Activated naive CD4-positive, alpha-beta T cell treated with anti-CD3 and anti-CD28 coated beads, Interleukin-2, amount 50 U/mL, for 24 hours (primary cell): Measurements from ENCODE around the gene FARS2.

ENCODE experiments used
- H3K27ac Mint-ChIP-seq: one replicate; pipeline ENCODE4 v1.8.0; 2021; ENCODE audit warnings: mild to moderate bottlenecking, mixed read lengths
- H3K27me3 Mint-ChIP-seq: one replicate; pipeline ENCODE4 v1.8.0; 2021; ENCODE audit warnings: mixed read lengths
- H3K36me3 Mint-ChIP-seq: one replicate; pipeline ENCODE4 v1.8.0; 2021; ENCODE audit warnings: mixed read lengths
- H3K4me1 Mint-ChIP-seq: one replicate; pipeline ENCODE4 v1.8.0; 2021; ENCODE audit warnings: mixed read lengths
- H3K4me3 Mint-ChIP-seq: one replicate; pipeline ENCODE4 v1.8.0; 2021; ENCODE audit warnings: mild to moderate bottlenecking, mixed read lengths
- H3K9me3 Mint-ChIP-seq: one replicate; pipeline ENCODE4 v1.8.0; 2021; ENCODE audit warnings: mixed read lengths

The FARS2 gene

DNA sequence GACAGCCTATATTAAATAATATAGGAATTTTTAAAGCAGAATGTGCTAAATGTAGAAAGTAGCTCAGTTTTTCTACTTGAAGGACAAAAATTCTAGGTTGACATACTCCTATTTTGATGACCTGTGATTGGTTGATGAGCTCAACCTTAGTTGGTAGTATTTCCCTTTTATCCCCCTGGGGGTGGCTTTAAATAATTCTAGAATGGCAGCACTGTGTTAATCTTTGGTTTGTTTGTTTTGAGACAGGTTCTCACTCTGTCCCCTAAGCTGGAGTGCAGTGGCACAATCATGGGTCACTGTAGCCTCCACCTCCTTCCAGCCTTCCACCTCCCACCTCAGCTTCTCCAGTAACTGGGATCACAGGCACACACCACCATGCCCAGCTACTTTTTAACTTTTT lies 29.2 kb downstream of the FARS2 start:
- H3K36me3 Mint-ChIP-seq, result peaks cover 6% of the 10 kb centered on the region
- H3K4me1 Mint-ChIP-seq, result peaks cover 54% of the 10 kb centered on the region
- H3K4me3 Mint-ChIP-seq, result no peak overlapping the region
- H3K27me3 Mint-ChIP-seq, result no peaks in the 10 kb centered on the region
- no peaks in the 10 kb centered on the region for H3K9me3 Mint-ChIP-seq
- no peak overlapping the region for H3K27ac Mint-ChIP-seq

DNA sequence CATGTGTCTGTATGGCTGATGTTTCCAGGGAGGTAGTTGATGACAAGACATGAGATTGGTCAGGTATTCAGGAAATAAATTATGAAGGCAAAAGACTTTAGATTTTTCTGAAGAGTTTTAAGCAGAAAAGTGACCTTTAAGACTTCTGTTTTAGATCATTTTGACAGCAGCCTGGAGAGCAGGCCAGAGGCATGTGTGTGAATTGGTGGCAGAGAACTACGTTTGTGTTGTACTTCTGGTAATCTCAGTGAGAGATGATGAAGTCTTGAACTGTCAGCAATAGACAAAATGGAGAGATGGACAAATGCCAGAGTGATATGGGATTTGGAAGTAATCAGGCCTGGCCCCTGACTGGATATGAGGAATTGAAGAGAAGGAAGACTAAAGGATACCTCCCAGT lies 30.8 kb downstream of the FARS2 start:
- H3K4me1 Mint-ChIP-seq, result peaks cover 57% of the 10 kb centered on the region
- no peak overlapping the region for H3K4me3 Mint-ChIP-seq
- H3K27ac Mint-ChIP-seq, result peak overlapping the region; percentile 8
- no peaks in the 10 kb centered on the region for H3K27me3 Mint-ChIP-seq
- peaks cover 9% of the 10 kb centered on the region for H3K36me3 Mint-ChIP-seq
- no peaks in the 10 kb centered on the region for H3K9me3 Mint-ChIP-seq

GRCh38 chr6:5293692-5294091 lies 32.4 kb downstream of the FARS2 start:
- Mint-ChIP-seq H3K36me3 (peaks cover 4% of the 10 kb centered on the region), H3K4me3 (no peak overlapping the region), H3K27ac (no peak overlapping the region), H3K4me1 (peaks cover 52% of the 10 kb centered on the region), H3K27me3 (no peaks in the 10 kb centered on the region), H3K9me3 (no peaks in the 10 kb centered on the region)

DNA sequence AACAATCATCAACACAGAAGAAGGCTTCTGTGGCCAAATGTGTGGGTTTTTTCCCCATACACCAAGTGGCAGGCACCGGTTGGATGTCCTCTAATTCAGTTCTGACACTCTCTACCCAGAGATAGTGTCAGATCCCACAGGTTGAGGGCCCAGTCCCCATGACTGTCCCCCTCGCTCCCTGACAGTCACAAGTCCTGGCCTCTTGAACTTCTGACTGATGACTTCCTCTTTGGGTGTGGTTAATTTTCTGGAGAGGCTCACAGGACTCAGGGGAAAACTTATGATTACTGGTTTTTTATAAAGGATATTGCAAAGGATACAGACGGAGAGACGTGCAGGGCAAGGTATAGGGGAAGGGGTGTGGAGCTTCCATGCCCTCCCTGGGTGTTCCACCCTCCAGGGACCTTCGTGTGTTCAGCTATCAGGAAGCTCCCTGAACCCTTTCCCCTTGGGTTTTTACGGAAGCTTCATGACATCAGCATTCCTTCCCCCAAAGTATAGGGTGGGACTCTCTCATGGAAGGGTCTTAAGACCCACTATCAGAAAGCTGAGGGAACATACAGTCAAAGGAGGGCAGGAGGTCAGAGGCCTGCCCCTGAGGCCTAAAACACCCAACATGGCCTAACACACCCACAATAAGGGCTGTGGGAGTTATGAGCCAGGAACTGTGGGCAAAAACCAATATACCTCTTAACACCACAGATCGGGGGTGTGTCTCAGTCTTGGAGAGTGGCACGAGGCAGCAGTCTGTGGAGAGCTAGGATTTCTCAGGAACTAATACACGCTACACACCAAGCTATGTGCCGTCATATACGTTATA lies 33.3 kb downstream of the FARS2 start:
- Mint-ChIP-seq H3K27ac (no peak overlapping the region), H3K4me1 (peaks cover 49% of the 10 kb centered on the region), H3K36me3 (peaks cover 4% of the 10 kb centered on the region), H3K9me3 (no peaks in the 10 kb centered on the region), H3K4me3 (no peak overlapping the region), H3K27me3 (no peaks in the 10 kb centered on the region)

GRCh38 chr6:5295623-5296022 lies 34.3 kb downstream of the FARS2 start:
- H3K4me1 Mint-ChIP-seq, result peaks cover 55% of the 10 kb centered on the region
- H3K9me3 Mint-ChIP-seq, result no peaks in the 10 kb centered on the region
- H3K4me3 Mint-ChIP-seq, result no peak overlapping the region
- peaks cover 4% of the 10 kb centered on the region for H3K36me3 Mint-ChIP-seq
- no peaks in the 10 kb centered on the region for H3K27me3 Mint-ChIP-seq
- no peak overlapping the region for H3K27ac Mint-ChIP-seq

DNA sequence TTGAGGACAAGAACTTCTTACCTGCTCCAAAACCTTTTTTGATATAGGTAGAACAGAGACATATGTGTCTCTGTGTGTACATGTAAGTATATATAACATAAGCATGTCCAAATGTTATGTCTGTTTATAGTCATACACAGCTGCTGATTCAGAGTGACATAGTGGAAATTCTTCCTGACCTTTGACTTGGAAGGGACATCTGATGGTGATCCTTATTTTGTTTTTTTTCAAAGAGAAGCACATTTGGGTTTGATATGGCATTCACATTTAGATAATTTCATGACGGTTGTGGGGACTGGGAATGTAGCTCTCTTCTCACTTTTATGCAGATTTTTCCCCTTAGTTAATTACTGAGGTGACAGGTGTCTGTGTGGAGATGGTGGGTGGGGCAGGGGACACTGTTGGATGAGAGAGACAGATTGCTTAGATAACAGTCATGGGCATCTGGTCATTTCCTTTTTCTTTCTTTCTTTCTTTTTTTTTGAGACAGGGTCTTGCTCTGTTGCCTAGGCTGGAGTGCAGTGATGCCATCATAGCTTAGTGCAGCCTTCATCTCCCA lies 39.0 kb downstream of the FARS2 start:
- no peaks in the 10 kb centered on the region for H3K9me3 Mint-ChIP-seq
- H3K4me1 Mint-ChIP-seq, result peaks cover 43% of the 10 kb centered on the region
- H3K36me3 Mint-ChIP-seq, result peaks cover 2% of the 10 kb centered on the region
- no peaks in the 10 kb centered on the region for H3K27me3 Mint-ChIP-seq
- H3K27ac Mint-ChIP-seq, result no peak overlapping the region
- no peak overlapping the region for H3K4me3 Mint-ChIP-seq

GRCh38 chr6:5302220-5302946 lies 41.1 kb downstream of the FARS2 start:
- Mint-ChIP-seq H3K9me3 (no peaks in the 10 kb centered on the region), H3K27ac (peak overlapping the region; percentile 49), H3K36me3 (no peaks in the 10 kb centered on the region), H3K27me3 (no peaks in the 10 kb centered on the region), H3K4me1 (peaks cover 32% of the 10 kb centered on the region), H3K4me3 (peak overlapping the region; percentile 7)

GRCh38 chr6:5302995-5303622 lies 41.8 kb downstream of the FARS2 start:
- H3K27me3 Mint-ChIP-seq, result no peaks in the 10 kb centered on the region
- no peak overlapping the region for H3K4me3 Mint-ChIP-seq
- no peak overlapping the region for H3K27ac Mint-ChIP-seq
- H3K9me3 Mint-ChIP-seq, result no peaks in the 10 kb centered on the region
- peaks cover 32% of the 10 kb centered on the region for H3K4me1 Mint-ChIP-seq
- H3K36me3 Mint-ChIP-seq, result no peaks in the 10 kb centered on the region

- Mint-ChIP-seq H3K27me3 (no peaks in the 10 kb centered on the region), H3K27ac (no peak overlapping the region), H3K36me3 (no peaks in the 10 kb centered on the region), H3K4me3 (no peak overlapping the region), H3K4me1 (peaks cover 32% of the 10 kb centered on the region), H3K9me3 (no peaks in the 10 kb centered on the region)
These were observed 42.4 kb downstream of the FARS2 start for GRCh38 chr6:5303682-5304081.

DNA sequence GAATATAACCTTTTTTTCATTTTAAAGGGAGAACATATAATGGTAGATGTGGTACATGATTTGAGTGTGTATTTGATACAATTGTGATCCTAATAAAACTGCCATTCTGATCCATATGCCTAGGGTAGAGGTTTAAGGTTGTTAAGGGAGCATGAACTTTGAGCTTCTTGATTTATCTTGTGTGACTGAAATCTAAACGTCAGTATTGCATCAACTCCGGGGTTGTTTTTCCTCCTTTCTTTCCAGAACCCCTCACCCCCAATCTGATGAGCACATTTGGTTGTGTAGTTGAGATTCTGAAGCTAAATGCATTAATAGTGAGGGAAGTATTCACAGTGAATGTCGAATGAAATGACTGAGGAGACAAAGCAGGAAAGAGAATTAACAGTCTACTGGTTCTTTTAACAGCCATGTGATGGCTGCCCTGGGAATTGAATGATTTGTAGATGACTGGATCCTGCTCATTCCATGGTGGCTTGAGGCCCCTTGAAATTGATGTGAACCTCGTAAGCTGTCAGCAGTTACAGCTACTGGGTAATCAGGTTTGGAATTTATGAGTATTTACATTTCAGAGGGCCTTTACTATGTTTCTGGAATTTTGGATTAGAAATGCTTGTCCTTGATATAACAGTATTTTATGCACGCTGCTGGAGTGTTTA lies 44.8 kb downstream of the FARS2 start:
- no peaks in the 10 kb centered on the region for H3K27me3 Mint-ChIP-seq
- no peaks in the 10 kb centered on the region for H3K36me3 Mint-ChIP-seq

DNA sequence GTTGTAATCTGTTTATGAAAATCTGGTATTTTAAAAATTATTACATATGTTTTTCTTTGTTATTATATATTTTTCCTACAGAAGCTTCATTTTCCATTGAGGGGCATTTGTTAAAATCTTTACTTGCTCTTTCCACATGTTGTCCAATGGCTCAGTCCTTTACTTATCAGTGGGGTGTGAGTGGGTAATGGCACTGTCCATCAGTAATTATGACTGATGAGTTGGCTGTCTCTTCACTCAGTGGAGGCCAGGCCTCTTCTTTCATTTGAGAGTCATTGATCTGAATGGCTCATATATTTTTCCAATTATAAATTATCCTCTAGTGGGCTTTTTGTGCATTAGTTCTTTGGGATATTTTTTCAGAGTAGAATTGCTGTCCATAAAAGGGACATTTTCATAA lies 45.7 kb downstream of the FARS2 start:
- peaks cover 16% of the 10 kb centered on the region for H3K4me1 Mint-ChIP-seq
- no peaks in the 10 kb centered on the region for H3K27me3 Mint-ChIP-seq
- H3K9me3 Mint-ChIP-seq, result no peaks in the 10 kb centered on the region
- no peak overlapping the region for H3K27ac Mint-ChIP-seq
- no peak overlapping the region for H3K4me3 Mint-ChIP-seq
- no peaks in the 10 kb centered on the region for H3K36me3 Mint-ChIP-seq

More for the DNA sequence above, 44.8 kb downstream of the FARS2 start:
- Mint-ChIP-seq H3K4me3 (no peak overlapping the region), H3K4me1 (peaks cover 22% of the 10 kb centered on the region), H3K27ac (no peak overlapping the region), H3K9me3 (no peaks in the 10 kb centered on the region)

- H3K9me3 Mint-ChIP-seq, result no peaks in the 10 kb centered on the region
- peaks cover 6% of the 10 kb centered on the region for H3K4me1 Mint-ChIP-seq
- no peak overlapping the region for H3K4me3 Mint-ChIP-seq
- no peaks in the 10 kb centered on the region for H3K36me3 Mint-ChIP-seq
- no peak overlapping the region for H3K27ac Mint-ChIP-seq
- H3K27me3 Mint-ChIP-seq, result no peaks in the 10 kb centered on the region
These were observed 46.8 kb downstream of the FARS2 start for GRCh38 chr6:5308066-5308465.

DNA sequence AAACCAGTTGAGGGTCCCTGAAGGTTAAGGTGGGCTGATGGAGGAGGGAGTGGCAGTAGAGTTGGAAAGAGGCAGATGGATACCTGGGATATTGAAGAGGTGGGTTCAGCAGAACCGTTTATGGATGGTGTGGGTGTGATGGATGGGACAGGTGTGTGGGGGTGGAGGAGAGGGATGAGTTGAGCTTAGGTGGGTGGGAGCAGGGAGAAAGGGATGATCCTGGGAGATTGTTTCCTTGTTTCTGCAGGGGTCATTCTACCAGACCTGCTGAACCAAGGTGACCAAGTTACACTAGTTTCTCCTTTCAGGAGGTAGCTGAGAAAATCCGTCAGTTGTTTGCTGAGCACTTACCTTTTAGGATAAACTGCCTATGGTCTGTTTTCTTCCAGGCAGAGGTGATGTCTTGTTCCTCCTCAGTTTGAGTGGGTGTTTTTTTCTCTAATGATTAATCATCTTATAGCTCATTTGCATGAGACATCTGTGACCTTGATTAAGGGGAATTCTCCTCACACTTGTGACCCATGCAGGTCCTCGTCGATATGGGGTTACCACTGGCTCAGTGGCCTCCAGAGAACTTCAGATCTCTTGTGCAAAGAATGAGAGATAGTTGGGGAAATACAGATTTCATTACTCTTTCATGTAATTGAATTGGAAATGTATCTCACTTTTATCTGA lies 53.0 kb downstream of the FARS2 start:
- Mint-ChIP-seq H3K9me3 (no peaks in the 10 kb centered on the region), H3K4me1 (peaks cover 36% of the 10 kb centered on the region), H3K4me3 (no peak overlapping the region), H3K36me3 (peaks cover 7% of the 10 kb centered on the region), H3K27ac (peak overlapping the region; percentile 26), H3K27me3 (no peaks in the 10 kb centered on the region)

DNA sequence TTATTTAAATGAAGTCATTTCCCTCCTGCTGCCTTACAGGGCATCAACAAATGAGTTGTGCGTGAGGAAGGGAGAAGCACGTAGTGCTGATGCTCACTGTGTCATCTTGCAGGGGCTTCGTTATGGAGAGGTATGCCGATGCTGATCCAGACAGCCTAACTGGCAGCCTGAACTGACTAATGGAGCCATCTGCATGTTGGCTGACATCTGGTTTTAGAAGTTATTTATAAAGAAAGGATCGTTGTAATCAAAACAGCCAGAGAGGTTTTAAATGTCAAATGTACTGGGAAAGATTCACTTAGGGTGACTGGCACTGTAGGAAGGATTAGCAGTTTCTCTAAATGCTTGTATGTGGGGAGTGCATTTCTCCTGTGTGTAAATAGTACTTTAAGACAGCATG lies 54.6 kb downstream of the FARS2 start:
- H3K27me3 Mint-ChIP-seq, result no peaks in the 10 kb centered on the region
- H3K36me3 Mint-ChIP-seq, result peaks cover 8% of the 10 kb centered on the region
- no peaks in the 10 kb centered on the region for H3K9me3 Mint-ChIP-seq
- no peak overlapping the region for H3K27ac Mint-ChIP-seq
- peaks cover 46% of the 10 kb centered on the region for H3K4me1 Mint-ChIP-seq
- no peak overlapping the region for H3K4me3 Mint-ChIP-seq

- H3K36me3 Mint-ChIP-seq, result peaks cover 8% of the 10 kb centered on the region
- no peaks in the 10 kb centered on the region for H3K27me3 Mint-ChIP-seq
- no peak overlapping the region for H3K27ac Mint-ChIP-seq
- peaks cover 46% of the 10 kb centered on the region for H3K4me1 Mint-ChIP-seq
- no peaks in the 10 kb centered on the region for H3K9me3 Mint-ChIP-seq
- no peak overlapping the region for H3K4me3 Mint-ChIP-seq
These were observed 55.6 kb downstream of the FARS2 start for GRCh38 chr6:5316951-5317350.
